Measurements from ENCODE around the gene IL1R2.

The IL1R2 gene

DNA sequence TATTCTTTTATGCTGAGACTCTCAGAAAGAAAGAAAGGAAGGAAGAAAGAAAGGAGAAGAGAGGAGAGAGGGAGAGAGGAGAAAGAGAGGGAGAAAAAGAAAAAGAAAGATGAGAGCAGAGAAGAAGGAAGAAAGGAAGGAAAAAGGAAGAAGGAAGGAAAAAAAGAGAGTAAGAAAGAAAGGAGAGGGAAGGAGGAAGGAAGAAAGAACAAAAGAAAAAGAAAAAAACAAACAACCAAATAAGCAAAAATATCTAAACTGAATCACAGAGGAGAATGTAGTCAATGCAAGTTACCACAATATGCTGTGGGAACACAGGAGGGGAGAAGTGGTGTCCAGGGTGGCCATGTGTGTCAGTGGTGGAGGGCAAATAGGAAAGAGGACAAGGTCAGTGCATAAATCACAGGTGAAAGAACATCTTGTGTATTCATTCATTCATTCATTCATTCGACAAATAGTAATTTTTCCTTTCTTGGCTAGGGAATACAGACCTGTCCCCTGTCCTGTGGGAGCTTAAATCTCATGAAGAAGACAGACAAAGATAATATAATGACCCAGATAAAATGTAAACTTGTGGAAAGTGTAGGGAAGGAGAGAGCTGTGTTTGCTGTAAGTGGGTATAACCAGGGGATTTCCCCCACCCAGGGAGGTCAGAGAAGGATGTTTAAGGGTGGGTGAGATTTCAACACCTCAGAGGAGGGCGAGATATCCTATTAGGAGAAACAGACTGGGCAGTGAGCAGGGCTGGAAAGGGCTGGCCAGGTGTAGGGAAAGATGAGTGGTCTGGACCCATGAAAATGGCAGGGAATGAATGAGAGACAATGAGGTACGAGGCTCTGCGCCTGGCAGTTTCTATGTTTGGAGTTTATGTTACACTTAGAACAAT is 50.7 kb downstream of the IL1R2 start:
- no peak overlapping the region for H2BK12ac ChIP-seq (ENCODE audit: low read length)
- no peak overlapping the region for H2BK15ac ChIP-seq (ENCODE audit: low read length)
- H3K4me2 ChIP-seq (ENCODE audit: insufficient read depth, low read length, poor library complexity, severe bottlenecking) = no peak overlapping the region
- no peak overlapping the region for H2BK120ac ChIP-seq (ENCODE audit: low read depth, low read length)
- H3K36me3 ChIP-seq (replicated peaks in 1 of 2; ENCODE audit: control insufficient read depth in 2 of 2, insufficient read depth in 2 of 2, low read length in 2 of 2) = no peaks in the 10 kb centered on the region
- no peak overlapping the region for H4K8ac ChIP-seq (ENCODE audit: low read depth, low read length)
- no peaks in the 10 kb centered on the region for H3K79me1 ChIP-seq (ENCODE audit: low read depth, low read length)
- no peak overlapping the region for H3K23ac ChIP-seq (ENCODE audit: low read depth, low read length, poor library complexity)
- H2AK5ac ChIP-seq (ENCODE audit: low read depth, low read length) = no peak overlapping the region
- no peaks in the 10 kb centered on the region for H3K4me1 ChIP-seq (ENCODE audit: control insufficient read depth in 2 of 2, insufficient read depth in 1 of 2, low read depth in 1 of 2, low read length in 2 of 2)
- H3K14ac ChIP-seq (ENCODE audit: low read length) = no peak overlapping the region
- H2BK5ac ChIP-seq (ENCODE audit: low read length) = no peak overlapping the region
- no peaks in the 10 kb centered on the region for H3K27me3 ChIP-seq (ENCODE audit: control insufficient read depth in 3 of 3, insufficient read depth in 3 of 3, low read depth in 1 of 3, low read length in 3 of 3)
- no peak overlapping the region for H3K9ac ChIP-seq (ENCODE audit: low read depth, low read length, poor library complexity)
- no peaks in the 10 kb centered on the region for H3K9me3 ChIP-seq (replicated peaks in 1 of 2; ENCODE audit: control insufficient read depth in 2 of 2, insufficient read depth in 1 of 2, low read depth in 1 of 2, low read length in 2 of 2)
- H4K91ac ChIP-seq (ENCODE audit: low read depth, low read length, poor library complexity) = no peak overlapping the region
- no peak overlapping the region for H2AFZ ChIP-seq (ENCODE audit: low read length)
- DNase-seq (ENCODE audit: low spot score) = no peak
- H3K27ac ChIP-seq (replicated peaks; ENCODE audit: low read length) = no peak overlapping the region
- no peak overlapping the region for H3K4ac ChIP-seq (ENCODE audit: low read length)
- H3K18ac ChIP-seq (ENCODE audit: low read length) = no peak overlapping the region
- H3K4me3 ChIP-seq (ENCODE audit: low read length in 2 of 2) = no peak overlapping the region
- WGBS, 2 donors (ENCODE audit: extremely low coverage in 2 of 2, insufficient read length in 2 of 2, insufficient replicate concordance in 1 of 2) = no CpG with 5 or more reads among the region's 4 CpGs

- no CpG with 5 or more reads among the region's 1 CpG for WGBS, 2 donors (ENCODE audit: extremely low coverage in 2 of 2, insufficient read length in 2 of 2, insufficient replicate concordance in 1 of 2)
- Histone ChIP-seq H3K4me2 (ENCODE audit: insufficient read depth, low read length, poor library complexity, severe bottlenecking) (no peak overlapping the region), H2BK12ac (ENCODE audit: low read length) (no peak overlapping the region), H2AK5ac (ENCODE audit: low read depth, low read length) (no peak overlapping the region), H2AFZ (ENCODE audit: low read length) (no peak overlapping the region), H4K91ac (ENCODE audit: low read depth, low read length, poor library complexity) (no peak overlapping the region), H3K4me3 (ENCODE audit: low read length in 2 of 2) (no peak overlapping the region), H3K27ac (replicated peaks; ENCODE audit: low read length) (no peak overlapping the region), H2BK5ac (ENCODE audit: low read length) (no peak overlapping the region), H2BK120ac (ENCODE audit: low read depth, low read length) (no peak overlapping the region), H3K23ac (ENCODE audit: low read depth, low read length, poor library complexity) (no peak overlapping the region), H3K14ac (ENCODE audit: low read length) (no peak overlapping the region), H4K8ac (ENCODE audit: low read depth, low read length) (no peak overlapping the region), H3K9ac (ENCODE audit: low read depth, low read length, poor library complexity) (no peak overlapping the region), H3K79me1 (ENCODE audit: low read depth, low read length) (no peaks in the 10 kb centered on the region), H3K4me1 (ENCODE audit: control insufficient read depth in 2 of 2, insufficient read depth in 1 of 2, low read depth in 1 of 2, low read length in 2 of 2) (no peaks in the 10 kb centered on the region), H2BK15ac (ENCODE audit: low read length) (no peak overlapping the region), H3K18ac (ENCODE audit: low read length) (no peak overlapping the region), H3K36me3 (replicated peaks in 1 of 2; ENCODE audit: control insufficient read depth in 2 of 2, insufficient read depth in 2 of 2, low read length in 2 of 2) (no peaks in the 10 kb centered on the region), H3K27me3 (ENCODE audit: control insufficient read depth in 3 of 3, insufficient read depth in 3 of 3, low read depth in 1 of 3, low read length in 3 of 3) (no peaks in the 10 kb centered on the region), H3K9me3 (replicated peaks in 1 of 2; ENCODE audit: control insufficient read depth in 2 of 2, insufficient read depth in 1 of 2, low read depth in 1 of 2, low read length in 2 of 2) (no peaks in the 10 kb centered on the region), H3K4ac (ENCODE audit: low read length) (no peak overlapping the region)
- no peak for DNase-seq (ENCODE audit: low spot score)
Observed at GRCh38 chr2:102043560-102043959, 51.8 kb downstream of the IL1R2 start.

DNA sequence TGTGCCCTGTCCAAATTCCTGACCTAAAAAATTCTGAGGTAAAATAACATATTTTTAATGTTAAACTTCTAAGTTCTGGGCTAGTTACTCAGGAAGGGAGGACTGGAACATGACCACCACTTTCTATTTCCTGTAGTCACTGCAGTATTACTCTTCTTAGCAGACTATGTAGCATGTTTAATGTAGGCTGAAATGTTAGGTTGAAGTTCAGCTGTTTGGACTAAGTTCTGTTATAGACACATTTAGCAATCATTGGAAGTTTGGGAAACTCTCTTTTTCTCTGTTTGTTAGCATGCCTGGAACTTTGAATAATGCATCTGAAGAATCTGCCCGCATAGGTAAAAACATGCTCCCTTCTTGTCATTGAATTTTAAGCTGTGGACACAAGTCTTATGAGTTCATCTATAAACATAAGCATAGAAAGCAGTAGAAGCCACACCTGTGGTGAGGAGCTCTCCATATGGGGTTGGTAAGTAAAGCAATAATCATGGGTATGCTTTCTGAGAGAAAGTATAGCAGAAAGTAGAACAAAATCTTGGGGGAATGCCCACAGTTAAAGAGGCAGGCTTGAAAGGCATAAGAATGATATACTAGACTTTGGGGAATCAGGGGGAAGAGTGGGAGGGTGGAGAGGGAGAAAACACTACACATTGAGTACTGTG is 52.6 kb downstream of the IL1R2 start:
- no peak for DNase-seq (ENCODE audit: low spot score)
- H3K79me1 ChIP-seq (ENCODE audit: low read depth, low read length) = no peaks in the 10 kb centered on the region
- no peak overlapping the region for H3K4ac ChIP-seq (ENCODE audit: low read length)
- H2BK12ac ChIP-seq (ENCODE audit: low read length) = no peak overlapping the region
- H2BK120ac ChIP-seq (ENCODE audit: low read depth, low read length) = no peak overlapping the region
- H3K27me3 ChIP-seq (ENCODE audit: control insufficient read depth in 3 of 3, insufficient read depth in 3 of 3, low read depth in 1 of 3, low read length in 3 of 3) = no peaks in the 10 kb centered on the region
- H3K14ac ChIP-seq (ENCODE audit: low read length) = no peak overlapping the region
- no peaks in the 10 kb centered on the region for H3K36me3 ChIP-seq (replicated peaks in 1 of 2; ENCODE audit: control insufficient read depth in 2 of 2, insufficient read depth in 2 of 2, low read length in 2 of 2)
- no peak overlapping the region for H2BK15ac ChIP-seq (ENCODE audit: low read length)
- H3K27ac ChIP-seq (replicated peaks; ENCODE audit: low read length) = no peak overlapping the region
- H3K4me3 ChIP-seq (ENCODE audit: low read length in 2 of 2) = no peak overlapping the region
- no peaks in the 10 kb centered on the region for H3K9me3 ChIP-seq (replicated peaks in 1 of 2; ENCODE audit: control insufficient read depth in 2 of 2, insufficient read depth in 1 of 2, low read depth in 1 of 2, low read length in 2 of 2)
- H3K4me1 ChIP-seq (ENCODE audit: control insufficient read depth in 2 of 2, insufficient read depth in 1 of 2, low read depth in 1 of 2, low read length in 2 of 2) = peaks cover 0 to 2% of the 10 kb centered on the region in 2 donors
- no peak overlapping the region for H3K9ac ChIP-seq (ENCODE audit: low read depth, low read length, poor library complexity)
- H2AK5ac ChIP-seq (ENCODE audit: low read depth, low read length) = no peak overlapping the region
- no peak overlapping the region for H3K4me2 ChIP-seq (ENCODE audit: insufficient read depth, low read length, poor library complexity, severe bottlenecking)
- H2BK5ac ChIP-seq (ENCODE audit: low read length) = no peak overlapping the region
- no CpG with 5 or more reads among the region's 1 CpG for WGBS, 2 donors (ENCODE audit: extremely low coverage in 2 of 2, insufficient read length in 2 of 2, insufficient replicate concordance in 1 of 2)
- no peak overlapping the region for H4K91ac ChIP-seq (ENCODE audit: low read depth, low read length, poor library complexity)
- H3K18ac ChIP-seq (ENCODE audit: low read length) = no peak overlapping the region
- no peak overlapping the region for H3K23ac ChIP-seq (ENCODE audit: low read depth, low read length, poor library complexity)
- H4K8ac ChIP-seq (ENCODE audit: low read depth, low read length) = no peak overlapping the region
- H2AFZ ChIP-seq (ENCODE audit: low read length) = no peak overlapping the region

DNA sequence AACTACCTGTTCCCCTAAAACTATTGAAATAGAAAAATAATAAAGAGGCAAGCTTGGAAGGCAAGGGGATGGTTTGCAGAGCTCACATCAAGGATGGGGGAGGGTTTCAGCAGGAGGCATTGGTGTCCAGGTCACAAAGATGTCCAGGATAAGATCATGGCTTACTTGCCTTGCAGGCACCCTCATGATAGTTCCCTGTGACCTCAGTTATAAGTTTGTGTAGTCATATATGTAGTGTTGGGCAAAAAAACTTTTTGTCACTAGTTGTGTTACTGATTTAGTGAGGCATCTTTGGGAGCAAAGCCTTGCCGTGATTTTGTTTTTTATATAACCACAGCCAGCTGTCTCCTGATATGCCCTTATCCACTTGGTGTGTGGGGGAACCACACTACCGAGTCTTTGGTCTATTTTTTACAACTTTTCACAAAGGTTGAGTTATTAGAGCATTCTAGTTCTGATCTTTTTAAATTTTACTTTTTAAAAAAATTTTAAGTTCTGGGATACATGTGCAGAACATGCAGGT is 53.3 kb downstream of the IL1R2 start:
- H3K4me1 ChIP-seq (ENCODE audit: control insufficient read depth in 2 of 2, insufficient read depth in 1 of 2, low read depth in 1 of 2, low read length in 2 of 2) = peaks cover 0 to 2% of the 10 kb centered on the region in 2 donors
- no peak overlapping the region for H2AFZ ChIP-seq (ENCODE audit: low read length)
- H2AK5ac ChIP-seq (ENCODE audit: low read depth, low read length) = no peak overlapping the region
- H3K14ac ChIP-seq (ENCODE audit: low read length) = no peak overlapping the region
- no peak overlapping the region for H3K23ac ChIP-seq (ENCODE audit: low read depth, low read length, poor library complexity)
- H3K27me3 ChIP-seq (ENCODE audit: control insufficient read depth in 3 of 3, insufficient read depth in 3 of 3, low read depth in 1 of 3, low read length in 3 of 3) = no peaks in the 10 kb centered on the region
- H3K4me2 ChIP-seq (ENCODE audit: insufficient read depth, low read length, poor library complexity, severe bottlenecking) = no peak overlapping the region
- no peak overlapping the region for H3K4me3 ChIP-seq (ENCODE audit: low read length in 2 of 2)
- no peaks in the 10 kb centered on the region for H3K9me3 ChIP-seq (replicated peaks in 1 of 2; ENCODE audit: control insufficient read depth in 2 of 2, insufficient read depth in 1 of 2, low read depth in 1 of 2, low read length in 2 of 2)
- H4K8ac ChIP-seq (ENCODE audit: low read depth, low read length) = no peak overlapping the region
- no peak overlapping the region for H3K27ac ChIP-seq (replicated peaks; ENCODE audit: low read length)
- no peak overlapping the region for H3K18ac ChIP-seq (ENCODE audit: low read length)
- no peaks in the 10 kb centered on the region for H3K79me1 ChIP-seq (ENCODE audit: low read depth, low read length)
- no peak overlapping the region for H2BK5ac ChIP-seq (ENCODE audit: low read length)
- H3K36me3 ChIP-seq (replicated peaks in 1 of 2; ENCODE audit: control insufficient read depth in 2 of 2, insufficient read depth in 2 of 2, low read length in 2 of 2) = no peaks in the 10 kb centered on the region
- no peak for DNase-seq (ENCODE audit: low spot score)
- no peak overlapping the region for H3K9ac ChIP-seq (ENCODE audit: low read depth, low read length, poor library complexity)
- H2BK15ac ChIP-seq (ENCODE audit: low read length) = no peak overlapping the region
- no peak overlapping the region for H4K91ac ChIP-seq (ENCODE audit: low read depth, low read length, poor library complexity)
- H2BK12ac ChIP-seq (ENCODE audit: low read length) = no peak overlapping the region
- H2BK120ac ChIP-seq (ENCODE audit: low read depth, low read length) = no peak overlapping the region
- no peak overlapping the region for H3K4ac ChIP-seq (ENCODE audit: low read length)
- WGBS, 2 donors (ENCODE audit: extremely low coverage in 2 of 2, insufficient read length in 2 of 2, insufficient replicate concordance in 1 of 2) = no CpG with 5 or more reads among the region's 2 CpGs
